HepG2 (cell line): ENCODE results near the gene TNS1.

Source experiments
- CBX2 ChIP-seq, 2 experiments: fragments of 200-600 bp in 1 of 2; sonication (generic); formaldehyde crosslinking in 1 of 2; IDR thresholded peaks; 2 replicates each; pipeline versions ENCODE4 v1.7.0 to v1.8.1; 2018 to 2022; ENCODE audit warnings: low read depth in 2 of 2, low read length in 1 of 2, mild to moderate bottlenecking in 1 of 2, missing genetic modification reagents in 1 of 2
- CHD4 ChIP-seq: fragments of 200-600 bp; sonication (generic); IDR thresholded peaks from 2 replicates; pipeline ENCODE4 v1.7.0; 2017; ENCODE audit warnings: mild to moderate bottlenecking, low read length, borderline replicate concordance
- EP300 ChIP-seq, 3 experiments: sonication (generic) in 1 of 3; formaldehyde crosslinking in 1 of 3; IDR thresholded peaks; 2 replicates each; pipeline versions ENCODE4 v1.5.1 to v1.6.1; 2011 to 2020; ENCODE audit warnings: low read depth in 2 of 3, low read length in 2 of 3, borderline replicate concordance in 1 of 3, improper control_type of control experiment in 1 of 3, mild to moderate bottlenecking in 1 of 3, missing genetic modification reagents in 1 of 3, moderate library complexity in 1 of 3
- GABPA ChIP-seq, 2 experiments: IDR thresholded peaks; 2 replicates each; pipeline ENCODE4 v1.6.1; 2011 to 2016; ENCODE audit warnings: low read depth in 2 of 2, low read length in 1 of 2, missing biosample characterization in 1 of 2, missing genetic modification characterization in 1 of 2
- GATAD1 ChIP-seq: IDR thresholded peaks from 2 replicates; pipeline ENCODE4 v1.6.1; 2016; ENCODE audit warnings: missing genetic modification reagents, missing compliant biosample characterization
- NCOA1 ChIP-seq: sonication (generic); formaldehyde crosslinking; IDR thresholded peaks from 2 replicates; pipeline ENCODE4 v1.9.0; 2021; ENCODE audit warnings: missing genetic modification reagents
- NR1H2 ChIP-seq: sonication (generic); formaldehyde crosslinking; IDR thresholded peaks from 2 replicates; pipeline ENCODE4 v1.8.1; 2022; ENCODE audit warnings: low read depth, missing genetic modification reagents, borderline replicate concordance
- POLR2A ChIP-seq, 2 experiments: IDR thresholded peaks; 2 replicates each; pipeline ENCODE4 v1.6.1; 2011; ENCODE audit warnings: low read depth in 2 of 2, low read length in 2 of 2, mild to moderate bottlenecking in 1 of 2, moderate library complexity in 1 of 2; ENCODE audit not compliant: insufficient read depth in 1 of 2
- POLR2AphosphoS5 ChIP-seq: IDR thresholded peaks from 2 replicates; pipeline ENCODE4 v1.6.1; 2012; ENCODE audit warnings: low read depth, low read length
- SIN3A ChIP-seq: IDR thresholded peaks from 2 replicates; pipeline ENCODE4 v1.6.1; 2011; ENCODE audit warnings: low read depth, mild to moderate bottlenecking, control low read depth, low read length, borderline replicate concordance
- SNAI1 ChIP-seq: sonication (generic); formaldehyde crosslinking; IDR thresholded peaks from 2 replicates; pipeline ENCODE4 v1.5.0; 2020; ENCODE audit warnings: mild to moderate bottlenecking, missing genetic modification reagents, borderline replicate concordance
- SRF ChIP-seq: IDR thresholded peaks from 2 replicates; pipeline ENCODE4 v1.6.1; 2011; ENCODE audit warnings: mild to moderate bottlenecking, low read depth, low read length, moderate library complexity
- TF ChIP-seq, protein P1 (sequence below): sonication (generic); formaldehyde crosslinking; IDR thresholded peaks from 2 replicates; pipeline ENCODE4 v1.5.0; 2020; ENCODE audit warnings: mild to moderate bottlenecking, missing genetic modification reagents, moderate library complexity

GRCh38 chr2:217954469-217954868, 48.3 kb downstream of the TNS1 start:
- TF ChIP-seq GATAD1 (CRISPR knock-in tag) (no peak), NCOA1 (CRISPR knock-in tag) (no peak), SIN3A (no peak), SRF (no peak), POLR2A (IDR thresholded peaks at IDR 0.05; ENCODE audit: insufficient read depth in 1 of 2, low read depth in 2 of 2, low read length in 2 of 2) (no peak), SNAI1 (CRISPR knock-in tag) (no peak), CBX2 (IDR thresholded peaks at IDR 0.05; ENCODE audit: low read depth, low read length) (no peak), CBX2 (CRISPR knock-in tag; IDR thresholded peaks at IDR 0.05; ENCODE audit: low read depth) (no peak), CHD4 (no peak), EP300 (IDR thresholded peaks at IDR 0.05; ENCODE audit: low read depth in 2 of 2, low read length in 2 of 2) (no peak), EP300 (CRISPR knock-in tag; IDR thresholded peaks at IDR 0.05; ENCODE audit: borderline replicate concordance) (no peak), POLR2AphosphoS5 (no peak), GABPA (IDR thresholded peaks at IDR 0.05; ENCODE audit: low read depth, low read length) (no peak), GABPA (CRISPR knock-in tag; IDR thresholded peaks at IDR 0.05; ENCODE audit: low read depth) (no peak), NR1H2 (no peak)
- TF ChIP-seq, protein P1, sequence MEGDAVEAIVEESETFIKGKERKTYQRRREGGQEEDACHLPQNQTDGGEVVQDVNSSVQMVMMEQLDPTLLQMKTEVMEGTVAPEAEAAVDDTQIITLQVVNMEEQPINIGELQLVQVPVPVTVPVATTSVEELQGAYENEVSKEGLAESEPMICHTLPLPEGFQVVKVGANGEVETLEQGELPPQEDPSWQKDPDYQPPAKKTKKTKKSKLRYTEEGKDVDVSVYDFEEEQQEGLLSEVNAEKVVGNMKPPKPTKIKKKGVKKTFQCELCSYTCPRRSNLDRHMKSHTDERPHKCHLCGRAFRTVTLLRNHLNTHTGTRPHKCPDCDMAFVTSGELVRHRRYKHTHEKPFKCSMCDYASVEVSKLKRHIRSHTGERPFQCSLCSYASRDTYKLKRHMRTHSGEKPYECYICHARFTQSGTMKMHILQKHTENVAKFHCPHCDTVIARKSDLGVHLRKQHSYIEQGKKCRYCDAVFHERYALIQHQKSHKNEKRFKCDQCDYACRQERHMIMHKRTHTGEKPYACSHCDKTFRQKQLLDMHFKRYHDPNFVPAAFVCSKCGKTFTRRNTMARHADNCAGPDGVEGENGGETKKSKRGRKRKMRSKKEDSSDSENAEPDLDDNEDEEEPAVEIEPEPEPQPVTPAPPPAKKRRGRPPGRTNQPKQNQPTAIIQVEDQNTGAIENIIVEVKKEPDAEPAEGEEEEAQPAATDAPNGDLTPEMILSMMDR (CRISPR knock-in tag): no peak
